ENCODE measurements around the gene C22orf15.

DNA sequence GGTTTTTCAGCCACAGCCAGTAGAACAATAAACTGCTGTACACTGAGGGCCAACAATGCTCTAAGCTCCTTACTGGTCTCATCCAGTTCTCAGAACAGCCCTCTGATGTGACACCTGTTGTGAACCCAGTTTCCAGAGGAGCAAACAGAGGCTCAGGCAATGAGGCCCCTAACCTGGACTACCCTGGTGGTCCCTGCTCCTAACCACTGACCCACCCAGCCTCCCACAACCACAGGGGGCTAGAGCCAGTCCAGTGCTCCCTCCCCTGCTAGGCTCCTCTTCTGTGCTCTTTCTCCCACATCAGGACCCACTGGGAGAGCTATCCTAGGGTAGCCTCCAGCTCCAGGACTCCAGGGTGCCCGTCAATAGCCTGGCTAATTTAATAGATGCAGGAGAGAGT lies 19.9 kb downstream of the C22orf15 start:
- TF ChIP-seq, protein P1, sequence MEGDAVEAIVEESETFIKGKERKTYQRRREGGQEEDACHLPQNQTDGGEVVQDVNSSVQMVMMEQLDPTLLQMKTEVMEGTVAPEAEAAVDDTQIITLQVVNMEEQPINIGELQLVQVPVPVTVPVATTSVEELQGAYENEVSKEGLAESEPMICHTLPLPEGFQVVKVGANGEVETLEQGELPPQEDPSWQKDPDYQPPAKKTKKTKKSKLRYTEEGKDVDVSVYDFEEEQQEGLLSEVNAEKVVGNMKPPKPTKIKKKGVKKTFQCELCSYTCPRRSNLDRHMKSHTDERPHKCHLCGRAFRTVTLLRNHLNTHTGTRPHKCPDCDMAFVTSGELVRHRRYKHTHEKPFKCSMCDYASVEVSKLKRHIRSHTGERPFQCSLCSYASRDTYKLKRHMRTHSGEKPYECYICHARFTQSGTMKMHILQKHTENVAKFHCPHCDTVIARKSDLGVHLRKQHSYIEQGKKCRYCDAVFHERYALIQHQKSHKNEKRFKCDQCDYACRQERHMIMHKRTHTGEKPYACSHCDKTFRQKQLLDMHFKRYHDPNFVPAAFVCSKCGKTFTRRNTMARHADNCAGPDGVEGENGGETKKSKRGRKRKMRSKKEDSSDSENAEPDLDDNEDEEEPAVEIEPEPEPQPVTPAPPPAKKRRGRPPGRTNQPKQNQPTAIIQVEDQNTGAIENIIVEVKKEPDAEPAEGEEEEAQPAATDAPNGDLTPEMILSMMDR (IDR thresholded peaks at IDR 0.05; ENCODE audit: extremely low read depth in 1 of 2, insufficient read depth in 1 of 2, low read depth in 1 of 2, low read length in 2 of 2): no peak
- no peak for TF ChIP-seq POLR2A (IDR thresholded peaks at IDR 0.05; ENCODE audit: low read depth, low read length)
- no peak for TF ChIP-seq POLR2AphosphoS5 (IDR thresholded peaks at IDR 0.05; ENCODE audit: insufficient read depth, low read depth, low read length)
